ENCODE measurements around the gene GSG1L. TPM values are rescaled to one million over a fixed set of nuclear protein-coding genes. Genes with fewer than 3 reads are reported as not detected.
"Not testable (repeated sequence)": the region's sequence is repeated elsewhere in the genome, so short reads cannot be mapped to it uniquely, and the experiment has no call there.

Gene GSG1L
- total RNA-seq, 2 donors from 2014 or later, result not detected

DNA sequence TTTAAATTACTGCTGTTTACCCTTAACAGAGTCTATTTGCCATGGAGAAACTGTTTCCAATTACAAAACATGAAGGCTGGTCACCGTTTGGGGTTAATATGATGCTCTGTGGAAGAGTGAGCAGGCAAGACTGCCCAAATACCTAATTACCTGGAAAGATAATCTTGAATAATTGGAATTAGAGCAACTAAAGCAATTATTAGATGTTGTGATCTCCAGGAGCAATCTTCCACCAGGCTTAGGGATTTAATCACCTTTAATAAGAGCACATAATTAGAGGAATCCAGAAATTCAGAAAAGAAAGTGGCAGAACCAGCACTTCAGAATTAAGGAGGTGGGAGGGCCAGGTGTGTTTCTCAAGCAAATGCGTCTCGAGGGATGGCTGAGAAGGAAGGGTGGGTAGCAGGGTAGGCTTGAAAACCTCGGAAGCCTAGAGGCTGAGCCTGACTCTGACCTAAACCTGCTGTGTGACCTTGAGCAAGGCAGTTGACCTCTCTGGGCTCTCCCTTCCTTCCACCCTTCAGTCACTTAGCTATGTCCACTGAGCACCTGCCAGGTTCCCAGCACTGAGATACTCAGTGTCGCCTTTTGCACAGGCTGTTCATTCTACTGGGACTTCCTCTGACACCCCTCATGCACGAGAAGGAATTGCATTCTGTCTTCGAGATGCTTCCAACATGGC, 113.2 kb downstream of the GSG1L start:
- Mint-ChIP-seq H3K27ac (no peak overlapping the region), H3K9me3 (peaks cover 4 to 7% of the 10 kb centered on the region in 2 donors), H3K4me3 (no peak overlapping the region), H3K36me3 (ENCODE audit: insufficient read depth in 2 of 2) (peaks cover 0 to 2% of the 10 kb centered on the region in 2 donors), H3K4me1 (ENCODE audit: low read depth) (no peaks in the 10 kb centered on the region), H3K27me3 (ENCODE audit: low read depth) (peaks cover 24% of the 10 kb centered on the region)
- ATAC-seq (replicated peaks in 1 of 2), result no peak
- DNase-seq, result no peak

DNA sequence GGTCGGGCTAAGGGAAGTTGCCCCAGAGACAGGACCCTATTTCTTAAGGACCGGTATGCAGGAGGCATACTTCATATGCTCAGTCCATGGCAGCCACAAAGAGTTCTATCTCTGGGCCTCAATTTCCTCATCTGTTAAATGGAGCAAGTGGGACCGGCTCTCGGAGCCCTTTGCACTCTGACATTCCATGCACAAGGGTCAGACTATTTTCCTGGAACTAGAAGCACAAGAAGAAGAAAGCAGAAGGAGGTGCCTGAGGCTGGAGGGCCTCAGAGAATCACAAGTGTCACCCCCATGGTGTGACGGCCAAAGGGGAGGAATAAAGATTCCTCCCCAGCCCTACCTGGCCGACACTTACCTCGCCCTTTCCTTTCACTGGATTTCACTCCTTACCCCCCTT, 115.8 kb downstream of the GSG1L start:
- Mint-ChIP-seq H3K4me3 (no peak overlapping the region), H3K36me3 (ENCODE audit: insufficient read depth in 2 of 2) (no peaks in the 10 kb centered on the region), H3K27me3 (ENCODE audit: low read depth) (peaks cover 28% of the 10 kb centered on the region), H3K4me1 (ENCODE audit: low read depth) (no peaks in the 10 kb centered on the region), H3K27ac (no peak overlapping the region), H3K9me3 (no peaks in the 10 kb centered on the region)
- DNase-seq (no peak), ATAC-seq (replicated peaks in 1 of 2) (no peak)

DNA sequence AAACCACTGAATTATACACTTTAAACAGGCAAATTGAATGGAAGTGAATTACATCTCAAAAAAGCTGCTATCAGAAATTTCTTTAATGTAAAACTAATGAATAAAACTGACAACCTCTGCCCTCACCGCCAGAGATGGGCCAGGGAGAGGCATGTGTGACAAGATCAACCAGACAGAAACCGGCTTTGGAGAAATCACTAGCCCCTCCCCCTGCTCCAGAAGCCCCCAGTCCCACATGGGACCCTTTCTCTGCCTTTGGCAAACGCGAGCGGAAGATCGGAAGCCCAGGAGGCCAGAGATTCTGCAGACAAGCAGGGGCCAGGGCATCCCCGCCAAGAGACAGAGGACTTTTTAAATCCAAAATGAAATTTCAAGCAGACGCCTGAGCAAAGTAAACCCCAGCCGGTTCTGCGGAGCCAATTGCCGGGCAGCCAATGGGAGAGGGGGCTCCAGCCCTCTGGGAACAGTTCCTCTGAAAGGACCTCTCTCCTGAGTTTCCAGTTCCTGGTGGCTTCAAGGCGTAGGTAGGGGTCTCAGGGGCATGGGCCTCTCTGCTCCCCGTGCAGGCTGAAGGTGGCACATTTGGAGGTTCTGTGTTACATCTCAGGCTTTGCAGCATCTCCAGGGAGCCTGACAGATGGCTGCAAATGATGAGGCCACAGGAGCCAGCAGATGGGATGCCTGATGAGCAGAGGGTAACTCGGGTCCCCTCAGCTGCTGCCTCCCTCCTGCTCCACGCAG, 118.1 kb downstream of the GSG1L start:
- Mint-ChIP-seq H3K4me3 (no peak overlapping the region), H3K9me3 (no peaks in the 10 kb centered on the region), H3K36me3 (ENCODE audit: insufficient read depth in 2 of 2) (no peaks in the 10 kb centered on the region), H3K27me3 (ENCODE audit: low read depth) (peaks cover 17% of the 10 kb centered on the region), H3K27ac (no peak overlapping the region), H3K4me1 (ENCODE audit: low read depth) (no peaks in the 10 kb centered on the region)
- DNase-seq, result no peak
- no peak for ATAC-seq (replicated peaks in 1 of 2)

DNA sequence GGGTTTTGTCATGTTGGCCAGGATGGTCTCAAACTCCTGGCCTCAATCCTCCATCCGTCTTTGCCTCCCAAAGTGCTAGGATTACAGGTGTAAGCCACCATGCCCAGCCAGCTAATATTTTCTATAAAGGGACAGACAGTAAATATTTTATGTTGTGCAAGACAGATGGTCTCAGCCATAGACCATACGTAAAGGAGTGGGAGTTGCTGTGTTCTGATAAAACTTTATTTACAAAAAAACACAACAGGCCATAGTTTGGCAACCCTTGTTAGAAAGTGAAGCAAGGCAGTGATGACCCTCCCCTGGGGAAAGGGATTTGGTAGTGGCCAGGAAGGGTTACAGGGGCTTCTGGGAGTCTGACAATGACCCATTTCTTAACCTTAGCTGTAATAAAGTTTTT, 119.7 kb downstream of the GSG1L start:
- Mint-ChIP-seq H3K9me3 (no peaks in the 10 kb centered on the region), H3K27me3 (ENCODE audit: low read depth) (peaks cover 17% of the 10 kb centered on the region), H3K4me3 (no peak overlapping the region), H3K27ac (no peak overlapping the region), H3K36me3 (ENCODE audit: insufficient read depth in 2 of 2) (no peaks in the 10 kb centered on the region), H3K4me1 (ENCODE audit: low read depth) (no peaks in the 10 kb centered on the region)
- no peak for ATAC-seq (replicated peaks in 1 of 2)
- no peak for DNase-seq

DNA sequence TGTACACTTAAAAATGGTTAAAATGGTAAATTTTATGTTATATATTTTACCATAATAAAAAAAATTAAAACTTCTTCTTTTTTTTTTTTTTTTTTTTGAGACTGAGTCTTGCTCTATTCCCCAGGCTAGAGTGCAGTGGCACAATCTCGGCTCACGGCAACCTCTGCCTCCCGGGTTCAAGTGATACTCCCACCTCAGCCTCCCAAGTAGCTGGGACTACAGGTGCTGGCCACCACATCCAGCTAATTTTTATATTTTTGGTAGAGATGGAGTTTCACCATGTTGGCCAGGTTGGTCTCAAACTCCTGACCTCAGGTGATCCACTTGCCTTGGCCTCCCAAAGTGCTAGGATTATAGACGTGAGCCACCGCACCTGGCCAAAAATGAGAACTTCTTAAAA, 121.4 kb downstream of the GSG1L start:
- not testable (repeated sequence) for DNase-seq; ATAC-seq (replicated peaks in 1 of 2); H3K27ac Mint-ChIP-seq; H3K4me3 Mint-ChIP-seq; H3K36me3 Mint-ChIP-seq (ENCODE audit: insufficient read depth in 2 of 2); H3K4me1 Mint-ChIP-seq (ENCODE audit: low read depth); H3K9me3 Mint-ChIP-seq
- H3K27me3 Mint-ChIP-seq (ENCODE audit: low read depth), result peaks cover 17% of the 10 kb centered on the region

DNA sequence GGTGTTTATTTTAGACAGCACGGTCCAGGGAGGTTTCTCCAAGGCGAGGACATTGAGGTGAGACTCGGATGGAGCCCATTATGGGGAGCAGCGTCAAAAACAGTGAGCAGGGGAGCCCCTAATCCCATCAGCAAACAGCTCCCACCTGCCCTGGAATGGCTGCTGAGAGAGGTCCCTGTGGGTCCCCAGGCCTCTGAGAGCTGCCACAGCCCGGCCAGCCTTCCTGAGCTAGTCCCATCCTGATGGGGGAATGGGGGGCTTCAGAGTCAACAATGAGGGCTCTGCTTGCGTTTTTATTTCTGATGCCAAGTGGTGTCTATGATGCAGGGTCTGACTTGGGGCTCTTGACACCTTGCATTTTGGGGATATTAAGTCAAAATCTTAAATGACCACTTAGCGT, 128.4 kb downstream of the GSG1L start:
- H3K4me3 Mint-ChIP-seq, result no peak overlapping the region
- H3K4me1 Mint-ChIP-seq (ENCODE audit: low read depth), result no peaks in the 10 kb centered on the region
- no peak for ATAC-seq (replicated peaks in 1 of 2)
- no peaks in the 10 kb centered on the region for H3K9me3 Mint-ChIP-seq
- peaks cover 11% of the 10 kb centered on the region for H3K27me3 Mint-ChIP-seq (ENCODE audit: low read depth)
- no peak for DNase-seq
- H3K36me3 Mint-ChIP-seq (ENCODE audit: insufficient read depth in 2 of 2), result no peaks in the 10 kb centered on the region
- no peak overlapping the region for H3K27ac Mint-ChIP-seq

DNA sequence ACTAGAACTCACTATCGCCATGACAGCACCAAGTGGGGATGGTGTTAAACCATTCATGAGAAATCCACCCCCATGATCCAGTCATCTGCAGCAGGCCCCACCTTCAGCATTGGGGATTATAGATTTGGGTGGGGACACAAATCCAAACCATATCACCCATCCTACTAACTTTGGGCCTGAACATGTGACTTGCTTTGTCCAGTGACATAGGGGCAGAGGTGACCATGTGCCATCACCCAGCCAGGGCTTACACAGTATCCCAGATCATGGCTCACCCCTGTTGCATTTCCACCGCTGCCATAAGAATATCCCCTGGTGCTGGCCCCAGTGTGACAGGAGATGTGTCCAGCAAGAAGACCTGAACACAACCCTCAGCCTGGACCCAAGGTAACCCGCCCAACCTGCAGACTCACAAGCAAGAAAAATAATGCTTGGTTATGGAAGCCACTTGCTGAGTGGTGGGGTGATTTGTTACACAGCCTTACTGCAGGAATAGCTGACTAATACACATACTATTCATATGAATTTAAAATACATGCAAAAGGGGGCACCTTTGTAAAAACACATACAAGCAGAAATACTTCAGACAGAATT, 130.9 kb downstream of the GSG1L start:
- DNase-seq (no peak), ATAC-seq (replicated peaks in 1 of 2) (no peak)
- no peak overlapping the region for H3K4me3 Mint-ChIP-seq
- no peaks in the 10 kb centered on the region for H3K36me3 Mint-ChIP-seq (ENCODE audit: insufficient read depth in 2 of 2)
- H3K4me1 Mint-ChIP-seq (ENCODE audit: low read depth), result no peaks in the 10 kb centered on the region
- H3K9me3 Mint-ChIP-seq, result no peaks in the 10 kb centered on the region
- no peak overlapping the region for H3K27ac Mint-ChIP-seq
- peaks cover 19% of the 10 kb centered on the region for H3K27me3 Mint-ChIP-seq (ENCODE audit: low read depth)

DNA sequence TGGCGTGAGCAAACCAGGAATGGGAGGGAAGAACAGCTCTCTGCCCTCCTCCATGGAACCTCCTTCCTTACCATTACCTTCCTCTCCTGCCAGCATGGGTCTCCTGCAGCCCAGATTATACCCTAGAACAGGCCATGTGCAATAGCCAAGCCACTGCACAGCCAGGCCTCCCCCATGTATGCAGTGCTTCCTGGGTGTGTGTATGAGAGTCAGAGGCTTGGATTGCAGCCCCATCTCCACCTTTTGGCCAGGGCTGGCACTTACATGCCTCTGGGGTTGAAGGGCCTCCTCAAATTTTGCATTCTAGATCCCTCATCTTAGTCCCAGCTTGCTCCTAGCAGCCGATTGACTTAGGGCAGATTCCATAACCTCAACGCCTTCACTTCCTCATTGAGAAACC, 133.7 kb downstream of the GSG1L start:
- ATAC-seq (replicated peaks in 1 of 2) (no peak), DNase-seq (no peak)
- Mint-ChIP-seq H3K4me1 (ENCODE audit: low read depth) (no peaks in the 10 kb centered on the region), H3K27me3 (ENCODE audit: low read depth) (peaks cover 32% of the 10 kb centered on the region), H3K9me3 (no peaks in the 10 kb centered on the region), H3K4me3 (no peak overlapping the region), H3K36me3 (ENCODE audit: insufficient read depth in 2 of 2) (no peaks in the 10 kb centered on the region), H3K27ac (no peak overlapping the region)

DNA sequence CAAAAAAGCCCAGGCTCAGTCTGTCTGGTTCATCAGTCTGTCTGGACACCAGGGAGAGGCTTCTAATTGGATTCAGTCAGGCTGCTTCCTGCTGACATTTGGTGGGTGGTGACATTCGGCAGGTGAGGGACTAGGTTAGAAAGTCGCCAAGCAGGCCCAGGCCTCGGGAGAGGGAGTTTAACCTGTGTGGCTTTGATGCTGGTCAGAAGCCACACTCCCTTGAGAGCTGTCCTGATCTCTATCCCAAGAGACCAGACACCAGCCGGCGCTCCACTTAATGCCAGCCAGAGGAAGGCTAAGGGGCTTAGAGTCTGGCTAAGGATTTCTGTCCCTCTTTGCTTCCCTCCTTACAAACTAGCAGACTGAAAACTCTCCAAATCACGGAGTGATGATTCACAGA, 135.0 kb downstream of the GSG1L start:
- no peaks in the 10 kb centered on the region for H3K4me1 Mint-ChIP-seq (ENCODE audit: low read depth)
- no peak for DNase-seq
- peaks cover 33% of the 10 kb centered on the region for H3K27me3 Mint-ChIP-seq (ENCODE audit: low read depth)
- H3K9me3 Mint-ChIP-seq, result no peaks in the 10 kb centered on the region
- no peak overlapping the region for H3K4me3 Mint-ChIP-seq
- no peaks in the 10 kb centered on the region for H3K36me3 Mint-ChIP-seq (ENCODE audit: insufficient read depth in 2 of 2)
- no peak for ATAC-seq (replicated peaks in 1 of 2)
- no peak overlapping the region for H3K27ac Mint-ChIP-seq

DNA sequence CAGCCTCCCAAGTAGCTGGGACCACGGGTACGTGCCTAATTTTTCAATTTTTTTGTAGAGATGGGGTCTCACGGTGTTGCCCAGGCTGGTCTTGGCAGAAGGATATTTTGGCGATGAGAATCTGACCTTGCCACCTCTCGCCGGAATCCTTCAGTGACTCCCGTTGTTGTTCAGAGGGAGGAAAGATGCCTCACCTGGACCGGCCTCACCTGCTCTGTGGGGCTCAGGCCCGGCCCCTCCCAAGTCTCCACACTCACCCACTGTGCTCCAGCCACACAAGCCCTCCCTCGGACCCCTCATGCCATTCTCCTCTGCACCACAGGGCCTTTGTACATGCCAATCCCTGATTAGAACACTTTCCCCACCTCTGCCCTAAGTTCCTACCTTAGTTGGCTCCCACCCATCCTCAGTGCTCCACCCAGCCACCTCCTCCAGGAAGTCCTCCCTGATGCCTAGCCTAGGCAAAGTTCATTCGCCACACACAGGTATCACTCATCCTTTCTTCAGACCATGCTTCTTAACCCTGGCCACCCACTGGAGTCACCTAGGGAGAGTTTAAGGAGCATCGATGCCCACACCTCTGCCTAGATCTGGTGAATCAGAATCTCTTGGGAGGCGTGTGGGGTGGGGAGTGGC, 136.1 kb downstream of the GSG1L start:
- H3K4me3 Mint-ChIP-seq, result no peak overlapping the region
- no peak for ATAC-seq (replicated peaks in 1 of 2)
- H3K27me3 Mint-ChIP-seq (ENCODE audit: low read depth), result peaks cover 35% of the 10 kb centered on the region
- H3K27ac Mint-ChIP-seq, result no peak overlapping the region
- no peaks in the 10 kb centered on the region for H3K36me3 Mint-ChIP-seq (ENCODE audit: insufficient read depth in 2 of 2)
- no peaks in the 10 kb centered on the region for H3K9me3 Mint-ChIP-seq
- no peak for DNase-seq
- no peaks in the 10 kb centered on the region for H3K4me1 Mint-ChIP-seq (ENCODE audit: low read depth)

DNA sequence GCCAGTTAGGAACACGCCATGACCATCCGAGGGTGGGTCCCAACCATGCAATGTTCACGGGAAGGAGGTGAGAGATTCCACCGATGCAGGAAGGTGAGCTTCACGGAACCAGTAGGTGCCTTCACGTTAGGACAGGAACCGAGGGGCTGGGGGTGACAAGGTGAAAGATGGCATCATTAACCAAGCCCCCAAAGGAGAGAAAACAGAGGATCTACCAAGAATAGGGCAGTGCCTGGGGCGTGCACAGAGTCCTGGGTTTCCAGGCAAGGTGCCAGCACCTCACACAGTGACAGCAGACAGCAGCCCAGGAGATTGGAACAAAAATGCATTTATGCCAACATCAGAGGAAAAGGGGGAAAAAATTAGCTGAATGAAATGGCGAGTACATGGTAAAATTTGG, 137.9 kb downstream of the GSG1L start:
- DNase-seq (no peak), ATAC-seq (replicated peaks in 1 of 2) (no peak)
- Mint-ChIP-seq H3K27me3 (ENCODE audit: low read depth) (peaks cover 53% of the 10 kb centered on the region), H3K4me3 (no peak overlapping the region), H3K4me1 (ENCODE audit: low read depth) (no peaks in the 10 kb centered on the region), H3K36me3 (ENCODE audit: insufficient read depth in 2 of 2) (no peaks in the 10 kb centered on the region), H3K27ac (no peak overlapping the region), H3K9me3 (no peaks in the 10 kb centered on the region)

DNA sequence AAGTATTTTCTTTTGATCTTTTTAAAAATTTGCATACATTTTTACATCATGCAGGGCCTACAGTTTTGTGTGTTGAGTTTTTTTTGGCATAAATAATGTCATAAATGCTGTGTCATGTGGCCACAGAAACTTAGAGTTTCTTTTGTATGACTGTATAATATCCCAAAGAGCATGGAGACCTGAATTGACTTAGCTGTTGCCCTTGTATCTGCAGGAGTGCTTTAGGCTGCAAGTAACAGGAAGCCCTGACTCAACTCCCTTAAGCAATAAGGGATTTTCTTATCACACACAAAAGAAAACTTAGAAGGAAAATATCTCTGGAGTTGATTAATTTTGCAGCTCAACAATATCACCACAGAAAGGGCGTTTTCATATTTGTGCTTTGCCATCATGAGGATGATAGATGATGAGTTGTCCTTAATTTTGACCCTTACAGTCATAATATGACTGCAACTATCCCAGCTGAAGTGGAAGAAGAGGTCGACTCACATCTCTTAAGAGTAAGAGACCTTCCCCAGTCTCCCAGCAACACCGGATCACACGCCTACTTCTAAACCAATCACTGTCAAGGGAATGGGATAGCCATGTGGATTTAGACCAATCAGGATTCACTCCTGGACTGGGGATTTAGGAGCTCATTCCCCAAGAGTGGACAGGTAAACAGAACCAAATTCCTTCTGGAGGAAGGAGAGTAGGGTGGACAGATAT, 138.9 kb downstream of the GSG1L start:
- DNase-seq, result no peak
- peak in 1 of 2 donors; percentile 71 for ATAC-seq (replicated peaks in 1 of 2)
- Mint-ChIP-seq H3K4me3 (no peak overlapping the region), H3K27me3 (ENCODE audit: low read depth) (peaks cover 46% of the 10 kb centered on the region), H3K36me3 (ENCODE audit: insufficient read depth in 2 of 2) (no peaks in the 10 kb centered on the region), H3K9me3 (no peaks in the 10 kb centered on the region), H3K4me1 (ENCODE audit: low read depth) (no peaks in the 10 kb centered on the region), H3K27ac (no peak overlapping the region)

DNA sequence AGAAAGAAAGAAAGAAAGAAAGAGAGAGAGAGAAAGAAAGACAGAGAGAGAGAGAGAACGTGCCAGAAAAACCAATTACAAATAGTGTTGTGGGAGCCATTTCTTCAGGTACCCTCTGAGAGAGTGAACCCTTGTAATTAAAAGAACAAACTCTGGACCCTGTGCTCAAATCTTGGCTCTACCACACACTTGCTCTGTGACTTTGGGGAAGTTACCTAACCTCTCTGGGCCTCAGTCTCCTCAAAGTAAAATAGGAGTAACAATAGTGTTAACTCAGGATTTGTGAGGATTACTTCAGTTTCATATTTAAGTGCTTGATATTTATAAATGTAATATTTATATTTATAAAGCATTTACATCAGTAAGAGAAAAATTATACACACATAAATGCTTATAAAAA, 139.8 kb downstream of the GSG1L start:
- Mint-ChIP-seq H3K36me3 (ENCODE audit: insufficient read depth in 2 of 2) (no peaks in the 10 kb centered on the region), H3K9me3 (no peaks in the 10 kb centered on the region), H3K27ac (no peak overlapping the region), H3K4me3 (no peak overlapping the region), H3K27me3 (ENCODE audit: low read depth) (peaks cover 52% of the 10 kb centered on the region), H3K4me1 (ENCODE audit: low read depth) (no peaks in the 10 kb centered on the region)
- ATAC-seq (replicated peaks in 1 of 2), result no peak
- no peak for DNase-seq
